ENCODE data around the gene RNPEPL1. TPM values are rescaled to one million over a fixed set of nuclear protein-coding genes. Genes with fewer than 3 reads are reported as not detected.

RNPEPL1 gene
- polyA plus RNA-seq, 12 donors = 22.4 to 44.5 (median 23.3) TPM; not detected in 1

- DNase-seq = no peak
Measured at GRCh38 chr2:240622531-240623235, 54.4 kb downstream of the RNPEPL1 start.

- no peak for DNase-seq
Measured at GRCh38 chr2:240623531-240624010, 55.3 kb downstream of the RNPEPL1 start.

- no peak for DNase-seq
Measured at GRCh38 chr2:240624011-240624949, 56.0 kb downstream of the RNPEPL1 start.

- no peak for DNase-seq
Measured at GRCh38 chr2:240624950-240625621, 56.8 kb downstream of the RNPEPL1 start, which contains the start of gene GPR35. GPR35 (plus strand) TSS chr2:240625480; CDS start chr2:240629953, 4,473 bp downstream.

- DNase-seq = no peak
Measured at GRCh38 chr2:240626531-240627300, 58.4 kb downstream of the RNPEPL1 start.

- no peak for DNase-seq
Measured at GRCh38 chr2:240627736-240628506, 59.6 kb downstream of the RNPEPL1 start.

GRCh38 chr2:240628507-240628807 lies 60.2 kb downstream of the RNPEPL1 start:
- no peak for DNase-seq

GRCh38 chr2:240628808-240629618 lies 60.7 kb downstream of the RNPEPL1 start:
- DNase-seq = no peak

- DNase-seq = no peak
Measured at GRCh38 chr2:240629619-240629967, 61.3 kb downstream of the RNPEPL1 start.

GRCh38 chr2:240629968-240630770 lies 61.9 kb downstream of the RNPEPL1 start:
- no peak for DNase-seq

Other genes with a start within 250 kb of the RNPEPL1 start
- 100 to 1,000 TPM in 3 of 12 donors, 10 to 100 TPM in 8, not detected in 1; 67.3 to 145 (median 81.0) TPM for gene GPC1, start 132.8 kb upstream of the RNPEPL1 start, polyA plus RNA-seq (ENCODE audit: insufficient read length in 12 of 12)
- 10 to 100 TPM in 2 of 12 donors, 1 to 10 TPM in 9, not detected in 1; 6.0 to 14.1 (median 8.3) TPM for gene ANKMY1, start 10.5 kb upstream of the RNPEPL1 start, polyA plus RNA-seq (ENCODE audit: insufficient read length in 12 of 12)
- 10 to 100 TPM in 8 of 12 donors, 1 to 10 TPM in 3, not detected in 1; 9.1 to 14.3 (median 12.6) TPM for gene DUSP28, start 8.1 kb upstream of the RNPEPL1 start, polyA plus RNA-seq (ENCODE audit: insufficient read length in 12 of 12)
- 10 to 100 TPM in 11 of 12 donors, not detected in 1; 11.9 to 23.8 (median 15.1) TPM for gene CAPN10, start 18.2 kb downstream of the RNPEPL1 start, polyA plus RNA-seq (ENCODE audit: insufficient read length in 12 of 12)
- 10 to 100 TPM in 1 of 12 donors, 1 to 10 TPM in 8, under 1 TPM in 2, not detected in 1; 0.62 to 17.6 (median 1.8) TPM for gene GPR35, start 57.0 kb downstream of the RNPEPL1 start, polyA plus RNA-seq (ENCODE audit: insufficient read length in 12 of 12)
- 1 to 10 TPM in 6 of 12 donors, under 1 TPM in 4, not detected in 2; 0.64 to 7.6 (median 1.2) TPM for gene AQP12B, start 114.4 kb downstream of the RNPEPL1 start, polyA plus RNA-seq (ENCODE audit: insufficient read length in 12 of 12)
- 10 to 100 TPM in 1 of 12 donors, under 1 TPM in 4, not detected in 7; 0.35 to 23.0 (median 0.86) TPM for gene AQP12A, start 123.4 kb downstream of the RNPEPL1 start, polyA plus RNA-seq (ENCODE audit: insufficient read length in 12 of 12)